SK-N-SH (cell line): Measurements from ENCODE around the gene DOK4.

Experiments
- EP300 ChIP-seq, 2 experiments: IDR thresholded peaks; 2 replicates each; pipeline versions ENCODE4 v1.4.0 to v1.6.1; 2012; ENCODE audit warnings: borderline replicate concordance in 1 of 2, low read depth in 1 of 2, low read length in 1 of 2
- FOXM1 ChIP-seq: IDR thresholded peaks from 2 replicates; pipeline ENCODE4 v1.4.0; 2012; ENCODE audit warnings: low read depth, mild to moderate bottlenecking
- NFIC ChIP-seq: IDR thresholded peaks from 2 replicates; pipeline ENCODE4 v1.4.0; 2012; ENCODE audit warnings: borderline replicate concordance
- NRF1 ChIP-seq: IDR thresholded peaks from 2 replicates; pipeline ENCODE4 v1.6.1; 2012; ENCODE audit warnings: low read depth, mild to moderate bottlenecking, low read length
- RAD21 ChIP-seq: IDR thresholded peaks from 2 replicates; pipeline ENCODE4 v1.6.1; 2012; ENCODE audit warnings: mild to moderate bottlenecking, low read length
- RFX5 ChIP-seq: IDR thresholded peaks from 2 replicates; pipeline ENCODE4 v1.6.1; 2012; ENCODE audit warnings: mild to moderate bottlenecking, improper control_type of control experiment, low read length
- TAF1 ChIP-seq: IDR thresholded peaks from 2 replicates; pipeline ENCODE4 v1.6.1; 2012; ENCODE audit warnings: low read depth, mild to moderate bottlenecking, low read length, moderate library complexity, borderline replicate concordance
- TCF12 ChIP-seq: IDR thresholded peaks from 2 replicates; pipeline ENCODE4 v1.4.0; 2012
- TF ChIP-seq, protein P1 (sequence below): fragments of 200-600 bp; sonication (generic); IDR thresholded peaks from 2 replicates; pipeline ENCODE4 v1.6.1; 2017; ENCODE audit warnings: antibody characterized with exemption, mild to moderate bottlenecking, moderate library complexity
- TF ChIP-seq, protein P2 (sequence below): IDR thresholded peaks from 2 replicates; pipeline ENCODE4; 2012
- TF ChIP-seq, protein P3 (sequence below): IDR thresholded peaks from 2 replicates; pipeline ENCODE4 v1.6.1; 2012; ENCODE audit warnings: mild to moderate bottlenecking, low read depth, low read length, moderate library complexity
- TF ChIP-seq, protein P4 (sequence below): fragments of 150-350 bp; IDR thresholded peaks from 2 replicates; pipeline ENCODE4 v1.6.1; 2017; ENCODE audit warnings: antibody characterized with exemption, low read length, low read depth, borderline replicate concordance

DNA sequence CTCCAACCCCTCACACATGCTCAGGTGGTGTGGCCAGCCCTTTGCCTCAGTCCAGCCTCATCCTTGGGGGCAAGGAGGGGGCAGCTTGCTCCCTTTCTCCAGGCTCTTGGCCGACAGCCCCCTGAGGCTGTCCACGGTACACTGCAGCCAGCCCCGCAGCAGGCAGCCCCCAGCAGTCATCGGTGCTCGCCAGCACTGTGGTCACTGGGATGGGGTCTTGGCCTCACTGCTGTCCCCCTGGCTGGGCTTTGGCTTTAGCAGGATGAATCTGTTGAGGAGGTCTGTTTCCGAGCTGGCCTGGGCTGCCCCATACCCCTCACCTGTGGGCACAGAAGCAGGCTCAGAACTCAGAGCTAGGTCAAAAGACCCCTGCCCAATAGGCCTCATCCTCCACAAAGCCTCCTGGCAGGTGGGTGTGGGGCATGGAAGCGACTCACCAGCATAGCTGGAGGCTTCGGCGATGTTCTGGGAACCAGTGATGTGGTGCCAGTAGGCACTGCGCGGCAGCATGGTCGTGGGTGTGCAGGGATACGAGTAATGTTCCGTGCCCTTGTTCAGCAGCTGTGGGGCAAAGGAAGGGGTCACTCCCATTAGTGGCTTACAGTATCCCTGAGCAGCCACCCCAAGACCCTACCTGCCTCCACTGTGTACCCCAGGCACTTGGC, 13.0 kb downstream of the DOK4 start:
- no peak for TF ChIP-seq RAD21
- TF ChIP-seq, protein P1, sequence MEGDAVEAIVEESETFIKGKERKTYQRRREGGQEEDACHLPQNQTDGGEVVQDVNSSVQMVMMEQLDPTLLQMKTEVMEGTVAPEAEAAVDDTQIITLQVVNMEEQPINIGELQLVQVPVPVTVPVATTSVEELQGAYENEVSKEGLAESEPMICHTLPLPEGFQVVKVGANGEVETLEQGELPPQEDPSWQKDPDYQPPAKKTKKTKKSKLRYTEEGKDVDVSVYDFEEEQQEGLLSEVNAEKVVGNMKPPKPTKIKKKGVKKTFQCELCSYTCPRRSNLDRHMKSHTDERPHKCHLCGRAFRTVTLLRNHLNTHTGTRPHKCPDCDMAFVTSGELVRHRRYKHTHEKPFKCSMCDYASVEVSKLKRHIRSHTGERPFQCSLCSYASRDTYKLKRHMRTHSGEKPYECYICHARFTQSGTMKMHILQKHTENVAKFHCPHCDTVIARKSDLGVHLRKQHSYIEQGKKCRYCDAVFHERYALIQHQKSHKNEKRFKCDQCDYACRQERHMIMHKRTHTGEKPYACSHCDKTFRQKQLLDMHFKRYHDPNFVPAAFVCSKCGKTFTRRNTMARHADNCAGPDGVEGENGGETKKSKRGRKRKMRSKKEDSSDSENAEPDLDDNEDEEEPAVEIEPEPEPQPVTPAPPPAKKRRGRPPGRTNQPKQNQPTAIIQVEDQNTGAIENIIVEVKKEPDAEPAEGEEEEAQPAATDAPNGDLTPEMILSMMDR: no peak
- TF ChIP-seq, protein P2, sequence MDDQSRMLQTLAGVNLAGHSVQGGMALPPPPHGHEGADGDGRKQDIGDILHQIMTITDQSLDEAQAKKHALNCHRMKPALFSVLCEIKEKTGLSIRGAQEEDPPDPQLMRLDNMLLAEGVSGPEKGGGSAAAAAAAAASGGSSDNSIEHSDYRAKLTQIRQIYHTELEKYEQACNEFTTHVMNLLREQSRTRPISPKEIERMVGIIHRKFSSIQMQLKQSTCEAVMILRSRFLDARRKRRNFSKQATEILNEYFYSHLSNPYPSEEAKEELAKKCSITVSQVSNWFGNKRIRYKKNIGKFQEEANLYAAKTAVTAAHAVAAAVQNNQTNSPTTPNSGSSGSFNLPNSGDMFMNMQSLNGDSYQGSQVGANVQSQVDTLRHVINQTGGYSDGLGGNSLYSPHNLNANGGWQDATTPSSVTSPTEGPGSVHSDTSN: no peak
- no peak for TF ChIP-seq TAF1
- TF ChIP-seq FOXM1: no peak
- TF ChIP-seq NRF1: no peak
- TF ChIP-seq EP300 (IDR thresholded peaks at IDR 0.05; ENCODE audit: borderline replicate concordance in 1 of 2, low read depth in 1 of 2, low read length in 1 of 2): no peak
- TF ChIP-seq RFX5: no peak
- TF ChIP-seq NFIC: no peak
- TF ChIP-seq, protein P3, sequence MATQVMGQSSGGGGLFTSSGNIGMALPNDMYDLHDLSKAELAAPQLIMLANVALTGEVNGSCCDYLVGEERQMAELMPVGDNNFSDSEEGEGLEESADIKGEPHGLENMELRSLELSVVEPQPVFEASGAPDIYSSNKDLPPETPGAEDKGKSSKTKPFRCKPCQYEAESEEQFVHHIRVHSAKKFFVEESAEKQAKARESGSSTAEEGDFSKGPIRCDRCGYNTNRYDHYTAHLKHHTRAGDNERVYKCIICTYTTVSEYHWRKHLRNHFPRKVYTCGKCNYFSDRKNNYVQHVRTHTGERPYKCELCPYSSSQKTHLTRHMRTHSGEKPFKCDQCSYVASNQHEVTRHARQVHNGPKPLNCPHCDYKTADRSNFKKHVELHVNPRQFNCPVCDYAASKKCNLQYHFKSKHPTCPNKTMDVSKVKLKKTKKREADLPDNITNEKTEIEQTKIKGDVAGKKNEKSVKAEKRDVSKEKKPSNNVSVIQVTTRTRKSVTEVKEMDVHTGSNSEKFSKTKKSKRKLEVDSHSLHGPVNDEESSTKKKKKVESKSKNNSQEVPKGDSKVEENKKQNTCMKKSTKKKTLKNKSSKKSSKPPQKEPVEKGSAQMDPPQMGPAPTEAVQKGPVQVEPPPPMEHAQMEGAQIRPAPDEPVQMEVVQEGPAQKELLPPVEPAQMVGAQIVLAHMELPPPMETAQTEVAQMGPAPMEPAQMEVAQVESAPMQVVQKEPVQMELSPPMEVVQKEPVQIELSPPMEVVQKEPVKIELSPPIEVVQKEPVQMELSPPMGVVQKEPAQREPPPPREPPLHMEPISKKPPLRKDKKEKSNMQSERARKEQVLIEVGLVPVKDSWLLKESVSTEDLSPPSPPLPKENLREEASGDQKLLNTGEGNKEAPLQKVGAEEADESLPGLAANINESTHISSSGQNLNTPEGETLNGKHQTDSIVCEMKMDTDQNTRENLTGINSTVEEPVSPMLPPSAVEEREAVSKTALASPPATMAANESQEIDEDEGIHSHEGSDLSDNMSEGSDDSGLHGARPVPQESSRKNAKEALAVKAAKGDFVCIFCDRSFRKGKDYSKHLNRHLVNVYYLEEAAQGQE: no peak
- TF ChIP-seq, protein P4, sequence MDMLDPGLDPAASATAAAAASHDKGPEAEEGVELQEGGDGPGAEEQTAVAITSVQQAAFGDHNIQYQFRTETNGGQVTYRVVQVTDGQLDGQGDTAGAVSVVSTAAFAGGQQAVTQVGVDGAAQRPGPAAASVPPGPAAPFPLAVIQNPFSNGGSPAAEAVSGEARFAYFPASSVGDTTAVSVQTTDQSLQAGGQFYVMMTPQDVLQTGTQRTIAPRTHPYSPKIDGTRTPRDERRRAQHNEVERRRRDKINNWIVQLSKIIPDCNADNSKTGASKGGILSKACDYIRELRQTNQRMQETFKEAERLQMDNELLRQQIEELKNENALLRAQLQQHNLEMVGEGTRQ: no peak
- TF ChIP-seq TCF12: no peak
